ENCODE results near the gene TEF. TPM values are rescaled to one million over a fixed set of nuclear protein-coding genes. Genes with fewer than 3 reads are reported as not detected.

The TEF gene
- total and polyA plus RNA-seq, 3 donors from 2014 or later: 25.6 to 40.9 (median 32.8) TPM

- DNase-seq: no peak
- Histone ChIP-seq H3K4me1 (no peaks in the 10 kb centered on the region), H3K27ac (no peak overlapping the region), H3K4me3 (no peak overlapping the region), H3K9me3 (no peaks in the 10 kb centered on the region), H3K36me3 (ENCODE audit: low read depth, missing control alignments) (no peaks in the 10 kb centered on the region), H3K27me3 (no peaks in the 10 kb centered on the region)
- TF ChIP-seq CTCF (IDR thresholded peaks at IDR 0.05) (no peak), POLR2A (IDR thresholded peaks at IDR 0.05) (no peak)
- intact Hi-C loops (cut with DNase I; ENCODE audit: low total_unique reads): no loop called here
- 95% methylated on average over 11 of the region's 11 CpGs for WGBS, 2 donors
Measured at GRCh38 chr22:41334951-41335635, 46.6 kb upstream of the TEF start.

- no peaks in the 10 kb centered on the region for H3K36me3 ChIP-seq (ENCODE audit: low read depth, missing control alignments)
- no peaks in the 10 kb centered on the region for H3K9me3 ChIP-seq
- H3K27me3 ChIP-seq: no peaks in the 10 kb centered on the region
- WGBS, 2 donors: 81 to 88% methylated on average over 8 to 14 of the region's 14 CpGs
- no peak overlapping the region for H3K27ac ChIP-seq
- DNase-seq: no peak
- H3K4me1 ChIP-seq: no peaks in the 10 kb centered on the region
- intact Hi-C loops (cut with DNase I; ENCODE audit: low total_unique reads): no loop called here
- TF ChIP-seq CTCF (IDR thresholded peaks at IDR 0.05) (no peak), POLR2A (IDR thresholded peaks at IDR 0.05) (no peak)
- H3K4me3 ChIP-seq: no peak overlapping the region
Measured at GRCh38 chr22:41338614-41339212, 43.0 kb upstream of the TEF start.

- intact Hi-C loops (cut with DNase I; ENCODE audit: low total_unique reads): no loop called here
- no peak for DNase-seq
- Histone ChIP-seq H3K4me1 (no peaks in the 10 kb centered on the region), H3K27ac (no peak overlapping the region), H3K9me3 (no peaks in the 10 kb centered on the region), H3K4me3 (no peak overlapping the region), H3K36me3 (ENCODE audit: low read depth, missing control alignments) (no peaks in the 10 kb centered on the region), H3K27me3 (no peaks in the 10 kb centered on the region)
- TF ChIP-seq CTCF (IDR thresholded peaks at IDR 0.05): no peak
- TF ChIP-seq POLR2A (IDR thresholded peaks at IDR 0.05): no peak
- 96% methylated on average over 18 of the region's 18 CpGs for WGBS, 2 donors
Measured at GRCh38 chr22:41339823-41340222, 41.9 kb upstream of the TEF start.

GRCh38 chr22:41340357-41340756 lies 41.4 kb upstream of the TEF start:
- TF ChIP-seq CTCF (IDR thresholded peaks at IDR 0.05) (no peak), POLR2A (IDR thresholded peaks at IDR 0.05) (no peak)
- Histone ChIP-seq H3K27me3 (no peaks in the 10 kb centered on the region), H3K9me3 (no peaks in the 10 kb centered on the region), H3K4me3 (no peak overlapping the region), H3K4me1 (no peaks in the 10 kb centered on the region), H3K27ac (no peak overlapping the region), H3K36me3 (ENCODE audit: low read depth, missing control alignments) (no peaks in the 10 kb centered on the region)
- intact Hi-C loops (cut with DNase I; ENCODE audit: low total_unique reads): no loop called here
- DNase-seq: no peak
- 62 to 76% methylated on average over 11 of the region's 11 CpGs for WGBS, 2 donors

GRCh38 chr22:41341012-41341411 lies 40.7 kb upstream of the TEF start:
- Histone ChIP-seq H3K4me1 (no peaks in the 10 kb centered on the region), H3K27ac (no peak overlapping the region), H3K36me3 (ENCODE audit: low read depth, missing control alignments) (no peaks in the 10 kb centered on the region), H3K9me3 (no peaks in the 10 kb centered on the region), H3K27me3 (no peaks in the 10 kb centered on the region), H3K4me3 (no peak overlapping the region)
- TF ChIP-seq CTCF (IDR thresholded peaks at IDR 0.05): no peak
- TF ChIP-seq POLR2A (IDR thresholded peaks at IDR 0.05): no peak
- DNase-seq: no peak
- 94% methylated on average over 2 to 8 of the region's 8 CpGs for WGBS, 2 donors
- intact Hi-C loops (cut with DNase I; ENCODE audit: low total_unique reads): no loop called here

Data from testis (tissue), 3 donors.